ENCODE data around the gene MGAT4A. TPM values are rescaled to one million over a fixed set of nuclear protein-coding genes. Genes with fewer than 3 reads are reported as not detected.
A peak's percentile ranks its signal among the peaks of the same experiment; 100 is the strongest.

The MGAT4A gene
- total and polyA plus RNA-seq, 2 experiments from 2014 or later: 4.1 to 5.8 TPM

- no peaks in the 10 kb centered on the region for H3K27me3 ChIP-seq
- no peak overlapping the region for H3K27ac ChIP-seq
- H3K36me3 ChIP-seq: no peaks in the 10 kb centered on the region
- no peak for TF ChIP-seq CTCF (IDR thresholded peaks at IDR 0.05; ENCODE audit: low read depth, low read length)
- H3K9me3 ChIP-seq (ENCODE audit: low read depth): no peaks in the 10 kb centered on the region
- DNase-seq (ENCODE audit: low read depth in 1 of 2, low spot score in 1 of 2): no peak
- H3K4me3 ChIP-seq: no peak overlapping the region
- H3K4me1 ChIP-seq (ENCODE audit: low read depth): no peaks in the 10 kb centered on the region
Observed at GRCh38 chr2:98637401-98638147, 93.4 kb downstream of the MGAT4A start.

GRCh38 chr2:98634406-98635092 is 96.4 kb downstream of the MGAT4A start:
- no peak overlapping the region for H3K27ac ChIP-seq
- no peaks in the 10 kb centered on the region for H3K36me3 ChIP-seq
- no peak for DNase-seq (ENCODE audit: low read depth in 1 of 2, low spot score in 1 of 2)
- H3K4me1 ChIP-seq (ENCODE audit: low read depth): no peaks in the 10 kb centered on the region
- no peaks in the 10 kb centered on the region for H3K9me3 ChIP-seq (ENCODE audit: low read depth)
- no peaks in the 10 kb centered on the region for H3K27me3 ChIP-seq
- H3K4me3 ChIP-seq: no peak overlapping the region
- TF ChIP-seq CTCF (IDR thresholded peaks at IDR 0.05; ENCODE audit: low read depth, low read length): peak; percentile 32

- H3K27ac ChIP-seq: no peak overlapping the region
- H3K4me3 ChIP-seq: no peak overlapping the region
- no peaks in the 10 kb centered on the region for H3K9me3 ChIP-seq (ENCODE audit: low read depth)
- H3K4me1 ChIP-seq (ENCODE audit: low read depth): no peaks in the 10 kb centered on the region
- H3K36me3 ChIP-seq: no peaks in the 10 kb centered on the region
- no peak for TF ChIP-seq CTCF (IDR thresholded peaks at IDR 0.05; ENCODE audit: low read depth, low read length)
- H3K27me3 ChIP-seq: no peaks in the 10 kb centered on the region
- DNase-seq (ENCODE audit: low read depth in 1 of 2, low spot score in 1 of 2): no peak
Observed at GRCh38 chr2:98632351-98632750, 98.6 kb downstream of the MGAT4A start.

GRCh38 chr2:98623657-98624056 is 107.3 kb downstream of the MGAT4A start:
- Histone ChIP-seq H3K36me3 (no peaks in the 10 kb centered on the region), H3K27ac (no peak overlapping the region), H3K9me3 (ENCODE audit: low read depth) (no peaks in the 10 kb centered on the region), H3K4me3 (no peak overlapping the region), H3K4me1 (ENCODE audit: low read depth) (no peaks in the 10 kb centered on the region), H3K27me3 (no peaks in the 10 kb centered on the region)
- DNase-seq (ENCODE audit: low read depth in 1 of 2, low spot score in 1 of 2): peak in 1 of 2 donors; percentile 79
- TF ChIP-seq CTCF (IDR thresholded peaks at IDR 0.05; ENCODE audit: low read depth, low read length): no peak

GRCh38 chr2:98617149-98617548 is 113.8 kb downstream of the MGAT4A start:
- Histone ChIP-seq H3K27me3 (no peaks in the 10 kb centered on the region), H3K4me3 (no peak overlapping the region), H3K36me3 (peaks cover 46% of the 10 kb centered on the region), H3K27ac (no peak overlapping the region), H3K4me1 (ENCODE audit: low read depth) (no peaks in the 10 kb centered on the region), H3K9me3 (ENCODE audit: low read depth) (no peaks in the 10 kb centered on the region)
- DNase-seq (ENCODE audit: low read depth in 1 of 2, low spot score in 1 of 2): no peak
- no peak for TF ChIP-seq CTCF (IDR thresholded peaks at IDR 0.05; ENCODE audit: low read depth, low read length)
